Measurements from ENCODE around the gene XYLT1. TPM values are rescaled to one million over a fixed set of nuclear protein-coding genes. Genes with fewer than 3 reads are reported as not detected.

Gene XYLT1
- total and polyA plus RNA-seq, 2 of the 8 experiments (the other 6 are each of a cell fraction or from before 2014, with no cell fraction given): 6.6 to 25.4 TPM

GRCh38 chr16:17445421-17445820 is 25.3 kb downstream of the XYLT1 start:
- Histone ChIP-seq H3K79me2 (ENCODE audit: control insufficient read depth in 1 of 2, insufficient read depth in 2 of 2, low read length in 2 of 2) (peaks cover 0 to 2% of the 10 kb centered on the region in 2 experiments; a peak in 2 of 4 replicates), H2BK5ac (ENCODE audit: low read depth, low read length) (no peak overlapping the region), H3K23ac (ENCODE audit: insufficient read length) (no peak overlapping the region), H2BK12ac (ENCODE audit: low read depth, low read length) (no peak overlapping the region), H3K4me2 (ENCODE audit: insufficient read depth in 1 of 2, low read depth in 2 of 2, low read length in 2 of 2) (no peak overlapping the region), H3K9ac (replicated peaks in 1 of 4; ENCODE audit: extremely low read depth in 1 of 4, low read depth in 3 of 4, low read length in 3 of 4) (no peak overlapping the region), H2AFZ (ENCODE audit: low read length) (no peak overlapping the region), H4K20me1 (replicated peaks in 1 of 2; ENCODE audit: control insufficient read depth in 1 of 2, insufficient read depth in 2 of 2, low read length in 2 of 2) (peaks cover 0 to 4% of the 10 kb centered on the region in 2 experiments), H3K4me1 (replicated peaks in 1 of 4; ENCODE audit: control insufficient read depth in 3 of 4, insufficient read depth in 4 of 4, low read length in 3 of 4) (peaks cover 0 to 7% (median 3%) of the 10 kb centered on the region in 4 experiments; a peak in 2 of 7 replicates), H3K27ac (ENCODE audit: low read depth, low read length) (no peak overlapping the region), H3K14ac (ENCODE audit: insufficient read length) (no peak overlapping the region), H3K56ac (replicated peaks; ENCODE audit: insufficient read length, low read depth, low read length) (no peak overlapping the region), H3K79me1 (ENCODE audit: low read depth, low read length) (peaks cover 5% of the 10 kb centered on the region), H3K4ac (replicated peaks; ENCODE audit: insufficient read length, low read depth, low read length) (no peak overlapping the region), H3K9me3 (ENCODE audit: insufficient read depth in 2 of 2, low read depth in 1 of 2, low read length in 1 of 2) (no peaks in the 10 kb centered on the region), H3K18ac (ENCODE audit: extremely low read depth, low read length) (no peak overlapping the region; the same call in 1 of the 2 replicates), H4K8ac (ENCODE audit: extremely low read depth, insufficient read depth, low read length) (no peak overlapping the region), H3K27me3 (replicated peaks in 1 of 4; ENCODE audit: control insufficient read depth in 3 of 4, extremely low read depth in 1 of 4, insufficient read depth in 3 of 4, low read length in 3 of 4) (no peaks in the 10 kb centered on the region), H4K91ac (replicated peaks; ENCODE audit: insufficient read length, low read length) (no peak overlapping the region), H2BK15ac (ENCODE audit: low read length) (no peak overlapping the region), H3K4me3 (ENCODE audit: extremely low read depth in 1 of 4, insufficient read depth in 2 of 4, low read depth in 3 of 4, low read length in 4 of 4) (no peak overlapping the region), H2BK20ac (ENCODE audit: low read length) (no peak overlapping the region), H3K23me2 (ENCODE audit: low read depth, low read length) (no peaks in the 10 kb centered on the region), H2AK5ac (ENCODE audit: low read depth, low read length) (no peak overlapping the region), H3K36me3 (ENCODE audit: control insufficient read depth in 2 of 4, insufficient read depth in 4 of 4, low read length in 3 of 4) (no peaks in the 10 kb centered on the region), H4K5ac (ENCODE audit: insufficient read length, low read depth, low read length) (no peak overlapping the region), H2BK120ac (replicated peaks; ENCODE audit: low read depth, low read length) (no peak overlapping the region)
- FAIRE-seq (no peak), DNase-seq (ENCODE audit: low read depth in 1 of 2, low spot score in 2 of 2) (no peak)
- ChIA-PET CTCF (ENCODE audit: partially characterized antibody) (interaction anchor here (0.8 to 1.8 kb wide), 6 partner anchors 22 to 233 kb away, joined by 3 to 10 read pairs (median 4); no protein-coding TSS in a partner anchor), POLR2A (ENCODE audit: partially characterized antibody) (interaction anchor here (1.2 kb wide), 1 partner anchor 29 kb away, joined by 4 read pairs; no protein-coding TSS in a partner anchor)
- 72% methylated on average over 12 of the region's 12 CpGs; no CpG with 5 or more reads in 1 of the 2 experiments for WGBS, 2 experiments (ENCODE audit: extremely low coverage in 1 of 2, insufficient coverage in 1 of 2, insufficient read length in 1 of 2, insufficient replicate concordance in 2 of 2, low coverage in 1 of 2, low lambda C conversion rate in 2 of 2, missing lambda C conversion rate in 1 of 2)
- TF ChIP-seq SUZ12 (IDR thresholded peaks at IDR 0.05; ENCODE audit: low read length) (no peak), MAX (IDR thresholded peaks at IDR 0.05) (no peak)

All from H1 (cell line).